CD14-positive monocyte (primary cell): ENCODE data around the gene CEBPE. TPM values are rescaled to one million over a fixed set of nuclear protein-coding genes. Genes with fewer than 3 reads are reported as not detected.

Source experiments
- DNase-seq, 3 donors: peaks; one replicate each; pipeline ENCODE4 v3.0.0-alpha.2; 2011 to 2022
- H2AFZ ChIP-seq: 2 replicates; pipeline ENCODE4 v1.6.0; 2012; ENCODE audit warnings: mild to moderate bottlenecking, low read depth, low read length, inconsistent platforms; ENCODE audit not compliant: insufficient read depth, poor library complexity, severe bottlenecking
- H3K27ac ChIP-seq, 2 donors: 1 replicate in 1 of 2; 2 replicates in 1 of 2; pipeline ENCODE4 v1.5.1; 2012 to 2013; ENCODE audit warnings: low read length in 2 of 2, control low read depth in 1 of 2, inconsistent platforms in 1 of 2, low read depth in 1 of 2, mild to moderate bottlenecking in 1 of 2
- H3K27me3 ChIP-seq, 2 donors: one replicate each; pipeline versions ENCODE4 v1.6.0 to v1.6.1; 2011 to 2013; ENCODE audit warnings: low read length in 2 of 2; ENCODE audit not compliant: control insufficient read depth in 2 of 2, insufficient read depth in 2 of 2
- H3K36me3 ChIP-seq, 2 donors: replicated peaks in 1 of 2; 1 replicate in 1 of 2; 2 replicates in 1 of 2; pipeline versions ENCODE4 v1.5.1 to v1.6.1; 2012 to 2013; ENCODE audit warnings: low read length in 2 of 2, control low read depth in 1 of 2, inconsistent platforms in 1 of 2, mild to moderate bottlenecking in 1 of 2; ENCODE audit not compliant: insufficient read depth in 2 of 2, control insufficient read depth in 1 of 2
- H3K4me1 ChIP-seq, 2 donors: 1 replicate in 1 of 2; 2 replicates in 1 of 2; pipeline versions ENCODE4 v1.5.1 to v1.6.1; 2012 to 2013; ENCODE audit warnings: low read length in 2 of 2, control low read depth in 1 of 2, inconsistent platforms in 1 of 2, mild to moderate bottlenecking in 1 of 2, moderate library complexity in 1 of 2; ENCODE audit not compliant: insufficient read depth in 2 of 2, control insufficient read depth in 1 of 2
- H3K4me2 ChIP-seq: replicated peaks from 2 replicates; pipeline ENCODE3; 2012; ENCODE audit warnings: low read length, moderate library complexity, mild to moderate bottlenecking; ENCODE audit not compliant: poor library complexity, severe bottlenecking; ENCODE audit errors: extremely low read depth
- H3K4me3 ChIP-seq, 3 experiments: fragments of 200-600 bp in 1 of 3; sonication (generic) in 1 of 3; replicated peaks in 1 of 3; 1 replicate in 2 of 3; 2 replicates in 1 of 3; pipeline ENCODE4 v1.5.1; 2011 to 2013; ENCODE audit warnings: low read length in 3 of 3, mild to moderate bottlenecking in 3 of 3, control low read depth in 2 of 3, low read depth in 2 of 3, inconsistent platforms in 1 of 3, moderate library complexity in 1 of 3
- H3K79me2 ChIP-seq: 2 replicates; pipeline ENCODE4 v1.6.0; 2012; ENCODE audit warnings: mild to moderate bottlenecking, control low read depth, inconsistent platforms, low read length, moderate library complexity; ENCODE audit not compliant: insufficient read depth
- H3K9ac ChIP-seq: 2 replicates; pipeline ENCODE4 v1.6.0; 2017; ENCODE audit warnings: low read length, mild to moderate bottlenecking; ENCODE audit not compliant: insufficient read depth, poor library complexity, severe bottlenecking
- H3K9me3 ChIP-seq, 2 donors: replicated peaks in 1 of 2; 1 replicate in 1 of 2; 2 replicates in 1 of 2; pipeline versions ENCODE4 v1.5.1 to v1.6.1; 2012 to 2013; ENCODE audit warnings: low read length in 2 of 2, control low read depth in 1 of 2; ENCODE audit not compliant: control insufficient read depth in 1 of 2, insufficient read depth in 1 of 2
- H4K20me1 ChIP-seq: 2 replicates; pipeline ENCODE4 v1.6.0; 2012; ENCODE audit warnings: mild to moderate bottlenecking, low read length, control low read depth, moderate library complexity; ENCODE audit not compliant: insufficient read depth
- H3K27ac Mint-ChIP-seq, 7 donors: one replicate each; pipeline ENCODE4 v1.8.0; 2020; ENCODE audit warnings: mild to moderate bottlenecking in 7 of 7, mixed read lengths in 7 of 7, moderate library complexity in 6 of 7, inconsistent platforms in 2 of 7
- H3K27me3 Mint-ChIP-seq, 3 donors: one replicate each; pipeline ENCODE4 v1.8.0; 2021 to 2022; ENCODE audit warnings: low read depth in 3 of 3, mild to moderate bottlenecking in 3 of 3, mixed read lengths in 3 of 3, moderate library complexity in 3 of 3, inconsistent platforms in 1 of 3
- H3K36me3 Mint-ChIP-seq, 2 donors: one replicate each; pipeline ENCODE4 v1.8.0; 2020; ENCODE audit warnings: mixed read lengths in 2 of 2, inconsistent platforms in 1 of 2, mild to moderate bottlenecking in 1 of 2
- H3K4me1 Mint-ChIP-seq: one replicate; pipeline ENCODE4 v1.8.0; 2020; ENCODE audit warnings: mild to moderate bottlenecking, mixed read lengths
- H3K4me3 Mint-ChIP-seq, 2 donors: one replicate each; pipeline ENCODE4 v1.8.0; 2020; ENCODE audit warnings: mild to moderate bottlenecking in 2 of 2, mixed read lengths in 2 of 2, moderate library complexity in 1 of 2
- H3K9me3 Mint-ChIP-seq, 7 donors: one replicate each; pipeline ENCODE4 v1.8.0; 2020 to 2022; ENCODE audit warnings: mixed read lengths in 7 of 7, mild to moderate bottlenecking in 6 of 7, moderate library complexity in 6 of 7, inconsistent platforms in 2 of 7
- CTCF ChIP-seq: fragments of 200-600 bp; IDR thresholded peaks from one replicate; pipeline ENCODE4 v1.8.0; 2022; ENCODE audit warnings: antibody characterized with exemption, mild to moderate bottlenecking
- WGBS: methylation state at CpG from one replicate; pipeline ENCODE4 v1.1.5; 2013; ENCODE audit warnings: missing lambda C conversion rate; ENCODE audit not compliant: insufficient coverage; 5-methylcytosine and 5-hydroxymethylcytosine counted together
- intact Hi-C, 2 donors: fragments of 100-400 bp; cut with micrococcal nuclease; formaldehyde crosslinking; loops; one replicate each; pipeline versions ENCODE4 v1.15.0 to v1.15.1; 2023
- polyA plus RNA-seq, 3 donors: library from polyadenylated mRNA; depleted of rRNA in 1 of 3; unstranded in 2 of 3; stranded (reverse) in 1 of 3; fragments of 300-500 nt in 2 of 3; fragments of >200 nt in 1 of 3; fragmentation: Illumina TruSeq in 2 of 3; gene quantifications; 1 replicate in 2 of 3; 2 replicates in 1 of 3; pipeline ENCODE4 v1.2.3, GENCODE V29; 2012 to 2021

The CEBPE gene
- polyA plus RNA-seq, 3 donors, result 0.73 to 1.5 (median 1.3) TPM

- peak overlapping the region in 2 of 7 donors; percentile 6 to 33 for H3K27ac Mint-ChIP-seq
Measured at GRCh38 chr14:23097786-23098185, 21.3 kb downstream of the CEBPE start.

More at GRCh38 chr14:23097786-23098185, 21.3 kb downstream of the CEBPE start:
- no peaks in the 10 kb centered on the region for H3K9me3 Mint-ChIP-seq
- H3K27me3 ChIP-seq, result no peaks in the 10 kb centered on the region
- no peak for DNase-seq
- intact Hi-C loops, result loop anchor here (5.0 to 10.0 kb wide), 2 partner anchors 187 to 225 kb away; partner anchors contain the start of genes HOMEZ (in 1 of the 2) and PABPN1 (in 1 of the 2)
- peaks cover 29 to 32% of the 10 kb centered on the region in 2 donors for H3K36me3 Mint-ChIP-seq
- H3K4me3 ChIP-seq, result no peak overlapping the region
- no peak overlapping the region for H3K9ac ChIP-seq
- H3K79me2 ChIP-seq, result peaks cover 66% of the 10 kb centered on the region
- H3K4me2 ChIP-seq, result no peak overlapping the region
- no peak overlapping the region for H3K27ac ChIP-seq
- H3K4me1 ChIP-seq, result peaks cover 21 to 35% of the 10 kb centered on the region in 2 donors
- H3K27me3 Mint-ChIP-seq, result peaks cover 0 to 1% (median under 1%) of the 10 kb centered on the region in 3 donors
- no peak overlapping the region for H2AFZ ChIP-seq
- no peak overlapping the region for H3K4me3 Mint-ChIP-seq
- H4K20me1 ChIP-seq, result peaks cover 47% of the 10 kb centered on the region
- 97% methylated on average over 6 of the region's 7 CpGs for WGBS
- H3K9me3 ChIP-seq, result no peaks in the 10 kb centered on the region
- H3K4me1 Mint-ChIP-seq, result peaks cover 29% of the 10 kb centered on the region
- H3K36me3 ChIP-seq, result peaks cover 22 to 31% of the 10 kb centered on the region in 2 donors
- no peak for TF ChIP-seq CTCF
